ENCODE measurements around the gene F3. TPM values are rescaled to one million over a fixed set of nuclear protein-coding genes. Genes with fewer than 3 reads are reported as not detected.

The F3 gene
- total RNA-seq, 1 experiment from 2014 or later, result 58.5 TPM

- TF ChIP-seq, protein P1, sequence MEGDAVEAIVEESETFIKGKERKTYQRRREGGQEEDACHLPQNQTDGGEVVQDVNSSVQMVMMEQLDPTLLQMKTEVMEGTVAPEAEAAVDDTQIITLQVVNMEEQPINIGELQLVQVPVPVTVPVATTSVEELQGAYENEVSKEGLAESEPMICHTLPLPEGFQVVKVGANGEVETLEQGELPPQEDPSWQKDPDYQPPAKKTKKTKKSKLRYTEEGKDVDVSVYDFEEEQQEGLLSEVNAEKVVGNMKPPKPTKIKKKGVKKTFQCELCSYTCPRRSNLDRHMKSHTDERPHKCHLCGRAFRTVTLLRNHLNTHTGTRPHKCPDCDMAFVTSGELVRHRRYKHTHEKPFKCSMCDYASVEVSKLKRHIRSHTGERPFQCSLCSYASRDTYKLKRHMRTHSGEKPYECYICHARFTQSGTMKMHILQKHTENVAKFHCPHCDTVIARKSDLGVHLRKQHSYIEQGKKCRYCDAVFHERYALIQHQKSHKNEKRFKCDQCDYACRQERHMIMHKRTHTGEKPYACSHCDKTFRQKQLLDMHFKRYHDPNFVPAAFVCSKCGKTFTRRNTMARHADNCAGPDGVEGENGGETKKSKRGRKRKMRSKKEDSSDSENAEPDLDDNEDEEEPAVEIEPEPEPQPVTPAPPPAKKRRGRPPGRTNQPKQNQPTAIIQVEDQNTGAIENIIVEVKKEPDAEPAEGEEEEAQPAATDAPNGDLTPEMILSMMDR (IDR thresholded peaks at IDR 0.05 in 2 of 3, conservative IDR thresholded peaks at IDR 0.05 in 1 of 3; ENCODE audit: borderline replicate concordance in 1 of 3, insufficient read depth in 1 of 3, low read depth in 2 of 3, low read length in 2 of 3), result peak in 2 of 3 experiments; percentile 24 to 29; a peak in 3 of 6 replicates
- TF ChIP-seq EZH2phosphoT487 (IDR thresholded peaks at IDR 0.05; ENCODE audit: borderline replicate concordance) (no peak), RAD21 (IDR thresholded peaks at IDR 0.05; ENCODE audit: low read depth) (peak; percentile 20; the same call in 1 of the 2 replicates), CBX3 (IDR thresholded peaks at IDR 0.05; ENCODE audit: low read depth) (no peak)
- TF ChIP-seq, protein P2, sequence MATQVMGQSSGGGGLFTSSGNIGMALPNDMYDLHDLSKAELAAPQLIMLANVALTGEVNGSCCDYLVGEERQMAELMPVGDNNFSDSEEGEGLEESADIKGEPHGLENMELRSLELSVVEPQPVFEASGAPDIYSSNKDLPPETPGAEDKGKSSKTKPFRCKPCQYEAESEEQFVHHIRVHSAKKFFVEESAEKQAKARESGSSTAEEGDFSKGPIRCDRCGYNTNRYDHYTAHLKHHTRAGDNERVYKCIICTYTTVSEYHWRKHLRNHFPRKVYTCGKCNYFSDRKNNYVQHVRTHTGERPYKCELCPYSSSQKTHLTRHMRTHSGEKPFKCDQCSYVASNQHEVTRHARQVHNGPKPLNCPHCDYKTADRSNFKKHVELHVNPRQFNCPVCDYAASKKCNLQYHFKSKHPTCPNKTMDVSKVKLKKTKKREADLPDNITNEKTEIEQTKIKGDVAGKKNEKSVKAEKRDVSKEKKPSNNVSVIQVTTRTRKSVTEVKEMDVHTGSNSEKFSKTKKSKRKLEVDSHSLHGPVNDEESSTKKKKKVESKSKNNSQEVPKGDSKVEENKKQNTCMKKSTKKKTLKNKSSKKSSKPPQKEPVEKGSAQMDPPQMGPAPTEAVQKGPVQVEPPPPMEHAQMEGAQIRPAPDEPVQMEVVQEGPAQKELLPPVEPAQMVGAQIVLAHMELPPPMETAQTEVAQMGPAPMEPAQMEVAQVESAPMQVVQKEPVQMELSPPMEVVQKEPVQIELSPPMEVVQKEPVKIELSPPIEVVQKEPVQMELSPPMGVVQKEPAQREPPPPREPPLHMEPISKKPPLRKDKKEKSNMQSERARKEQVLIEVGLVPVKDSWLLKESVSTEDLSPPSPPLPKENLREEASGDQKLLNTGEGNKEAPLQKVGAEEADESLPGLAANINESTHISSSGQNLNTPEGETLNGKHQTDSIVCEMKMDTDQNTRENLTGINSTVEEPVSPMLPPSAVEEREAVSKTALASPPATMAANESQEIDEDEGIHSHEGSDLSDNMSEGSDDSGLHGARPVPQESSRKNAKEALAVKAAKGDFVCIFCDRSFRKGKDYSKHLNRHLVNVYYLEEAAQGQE (IDR thresholded peaks at IDR 0.05; ENCODE audit: low read depth), result no peak
- TF ChIP-seq, protein P3, sequence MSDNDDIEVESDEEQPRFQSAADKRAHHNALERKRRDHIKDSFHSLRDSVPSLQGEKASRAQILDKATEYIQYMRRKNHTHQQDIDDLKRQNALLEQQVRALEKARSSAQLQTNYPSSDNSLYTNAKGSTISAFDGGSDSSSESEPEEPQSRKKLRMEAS (IDR thresholded peaks at IDR 0.05), result no peak
These were observed 13.3 kb downstream of the F3 start (continued) for GRCh38 chr1:94528299-94528698.

DNA sequence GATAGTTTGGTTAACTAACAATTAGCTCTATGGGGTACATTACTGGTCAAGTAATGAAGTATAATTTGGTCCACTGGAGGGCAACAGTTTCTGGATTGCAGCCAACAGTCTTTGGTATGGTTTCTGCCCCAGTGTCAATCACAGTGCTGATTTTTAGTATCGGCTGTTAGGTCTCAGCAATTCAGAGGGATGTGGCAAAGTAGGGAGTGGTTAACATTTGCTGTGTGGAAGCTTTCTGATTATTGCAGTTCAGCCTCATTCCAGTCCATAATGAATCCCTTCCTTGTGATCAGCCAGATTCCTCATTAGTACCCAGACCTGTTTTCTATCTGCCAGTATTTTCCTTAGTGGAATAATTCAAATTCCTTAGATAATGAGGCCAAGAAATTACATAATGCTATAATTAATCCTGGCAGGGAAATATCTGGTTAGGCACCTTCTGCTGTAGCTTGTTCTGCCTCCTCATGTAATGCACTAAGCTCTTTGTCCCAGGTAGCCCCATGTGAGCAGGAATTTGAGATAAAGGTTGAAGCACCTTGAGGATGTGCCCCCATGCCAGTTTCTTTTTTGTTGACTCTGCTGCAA, 14.0 kb downstream of the F3 start:
- H3K4me3 ChIP-seq (replicated peaks in 1 of 2; ENCODE audit: low read depth in 1 of 2, low read length in 2 of 2), result no peak overlapping the region
- H3K27me3 ChIP-seq (ENCODE audit: insufficient read depth, low read length), result no peaks in the 10 kb centered on the region
- ChIA-PET RAD21 (ENCODE audit: low non-redundant PET in 1 of 2, low total read pairs in 2 of 2, uncharacterized antibody in 2 of 2, unreplicated experiment in 2 of 2) (no interaction called here), CTCF (interaction anchor here (0.7 to 2.7 kb wide), 7 partner anchors 14 to 279 kb away, joined by 3 to 13 read pairs (median 8); no protein-coding TSS in a partner anchor), POLR2A (no interaction called here)
- H3K9me3 ChIP-seq (ENCODE audit: control insufficient read depth in 1 of 2, insufficient read depth in 1 of 2, low read depth in 1 of 2, low read length in 2 of 2), result no peaks in the 10 kb centered on the region
- DNase-seq (ENCODE audit: low read depth, low spot score) (peak; percentile 44), ATAC-seq (peak; percentile 60)
- peaks cover 4 to 23% of the 10 kb centered on the region in 2 experiments; a peak in 3 of 4 replicates for H3K4me1 ChIP-seq (ENCODE audit: control insufficient read depth in 1 of 2, insufficient read depth in 2 of 2, low read length in 2 of 2)
- H3K9ac ChIP-seq (ENCODE audit: low read length), result no peak overlapping the region
- H3K4me2 ChIP-seq (ENCODE audit: low read length), result peak overlapping the region; percentile 7; the same call in 1 of the 2 replicates
- intact Hi-C loops (cut with micrococcal nuclease), result loop anchor here (2.0 kb wide), 1 partner anchor 71 kb away; no protein-coding TSS in a partner anchor
- peaks cover 5% of the 10 kb centered on the region; the same call in 1 of the 2 replicates for H3K79me2 ChIP-seq (ENCODE audit: insufficient read depth, low read length)
- H2AFZ ChIP-seq (ENCODE audit: low read depth, low read length, poor library complexity, severe bottlenecking), result no peak overlapping the region
- 0 out of 2 replicates have a peak, but pooled peaks have one; percentile 17 for TF ChIP-seq POLR2AphosphoS5 (IDR thresholded peaks at IDR 0.05; ENCODE audit: low read depth, low read length)
- peak; percentile 46 for TF ChIP-seq RAD21 (IDR thresholded peaks at IDR 0.05; ENCODE audit: low read depth)
- TF ChIP-seq ZNF274 (IDR thresholded peaks at IDR 0.05; ENCODE audit: low read depth, low read length), result no peak
- TF ChIP-seq, protein P1 (IDR thresholded peaks at IDR 0.05 in 2 of 3, conservative IDR thresholded peaks at IDR 0.05 in 1 of 3; ENCODE audit: borderline replicate concordance in 1 of 3, insufficient read depth in 1 of 3, low read depth in 2 of 3, low read length in 2 of 3), result peak; percentile 5 to 36 (median 34); a peak in 3 of 6 replicates
- H4K20me1 ChIP-seq (ENCODE audit: insufficient read depth), result peaks cover 3% of the 10 kb centered on the region; the same call in 1 of the 2 replicates
- H3K9me2 ChIP-seq (ENCODE audit: insufficient read depth), result no peaks in the 10 kb centered on the region
- H3K27ac ChIP-seq (ENCODE audit: low read depth, low read length), result peak overlapping the region; percentile 14; the same call in 1 of the 2 replicates
- BruUV-seq (replicated peaks), result no TSS peak
- H3K36me3 ChIP-seq (ENCODE audit: control insufficient read depth in 1 of 2, insufficient read depth in 2 of 2, low read length in 2 of 2), result peaks cover 5 to 27% of the 10 kb centered on the region in 2 experiments; a peak in 1 of 4 replicates

Measured in HCT116 (cell line).